Activated B cell treated with CpG ODN at 0.5 μM for 24 hours (primary cell): ENCODE results near the gene MPP7. TPM values are rescaled to one million over a fixed set of nuclear protein-coding genes. Genes with fewer than 3 reads are reported as not detected.

ENCODE experiments used
- ATAC-seq: fragments of 200-7000 bp; cut with Tn5 transposase; one replicate; pipeline ENCODE4 v1.10.0; 2021; ENCODE audit warnings: low read depth, mild to moderate bottlenecking, moderate library complexity
- CTCF ChIA-PET: fragments of 350-600 bp; sonication (Branson Sonifier 250); formaldehyde crosslinking; loops from one replicate; lab custom pipeline; 2021; ENCODE audit warnings: antibody characterized with exemption; lab: Charles Lee
- POLR2A ChIA-PET: fragments of 350-600 bp; sonication (Branson Sonifier 250); formaldehyde crosslinking; loops from one replicate; lab custom pipeline; 2021; ENCODE audit warnings: antibody characterized with exemption; lab: Charles Lee
- DNase-seq: peaks from one replicate; pipeline ENCODE4 v3.0.0; 2022
- H3K27ac Mint-ChIP-seq: one replicate; pipeline ENCODE4 v1.8.0; 2020; ENCODE audit warnings: mixed read lengths
- H3K27me3 Mint-ChIP-seq: one replicate; pipeline ENCODE4 v1.8.0; 2021; ENCODE audit warnings: mixed read lengths
- H3K36me3 Mint-ChIP-seq: one replicate; pipeline ENCODE4 v1.8.0; 2021; ENCODE audit warnings: low read depth, mixed read lengths
- H3K4me1 Mint-ChIP-seq: one replicate; pipeline ENCODE4 v1.8.0; 2021; ENCODE audit warnings: mixed read lengths
- H3K4me3 Mint-ChIP-seq: one replicate; pipeline ENCODE4 v1.8.0; 2020; ENCODE audit warnings: mild to moderate bottlenecking, mixed read lengths
- H3K9me3 Mint-ChIP-seq: one replicate; pipeline ENCODE4 v1.8.0; 2020; ENCODE audit warnings: mixed read lengths
- CTCF ChIP-seq: fragments of 200-600 bp; IDR thresholded peaks from one replicate; pipeline ENCODE4 v1.8.0; 2022; ENCODE audit warnings: antibody characterized with exemption, mild to moderate bottlenecking
- intact Hi-C: fragments of 100-400 bp; cut with micrococcal nuclease; formaldehyde crosslinking; loops from one replicate; pipeline ENCODE4 v1.15.1; 2024
- total RNA-seq: library from RNA; stranded (reverse); gene quantifications from 2 replicates; pipeline ENCODE4 v1.2.3, GENCODE V29; 2022

The MPP7 gene
- total RNA-seq, 1 donor from 2014 or later: 8.3 TPM

GRCh38 chr10:28311104-28311503, 8.2 kb upstream of the MPP7 start:
- peaks cover 6% of the 10 kb centered on the region for H3K4me1 Mint-ChIP-seq
- peaks cover 42% of the 10 kb centered on the region for H3K27me3 Mint-ChIP-seq
- CTCF ChIA-PET: no interaction called here
- no peak overlapping the region for H3K4me3 Mint-ChIP-seq
- H3K36me3 Mint-ChIP-seq: no peaks in the 10 kb centered on the region
- intact Hi-C loops: no loop called here
- peaks cover 7% of the 10 kb centered on the region for H3K9me3 Mint-ChIP-seq
- no peak for DNase-seq
- POLR2A ChIA-PET: interaction anchor here (2.5 kb wide), 1 partner anchor 8 kb away, joined by 8 read pairs; the partner anchor contains the start of gene MPP7
- no peak for ATAC-seq
- TF ChIP-seq CTCF: no peak
- H3K27ac Mint-ChIP-seq: no peak overlapping the region

GRCh38 chr10:28307267-28307666, 4.4 kb upstream of the MPP7 start:
- ATAC-seq (no peak), DNase-seq (no peak)
- H3K27ac Mint-ChIP-seq: no peak overlapping the region
- H3K27me3 Mint-ChIP-seq: peaks cover 60% of the 10 kb centered on the region
- no peak overlapping the region for H3K4me3 Mint-ChIP-seq
- H3K9me3 Mint-ChIP-seq: peaks cover 5% of the 10 kb centered on the region
- H3K36me3 Mint-ChIP-seq: peaks cover 3% of the 10 kb centered on the region
- peaks cover 15% of the 10 kb centered on the region for H3K4me1 Mint-ChIP-seq
- intact Hi-C loops: no loop called here
- POLR2A ChIA-PET: no interaction called here
- CTCF ChIA-PET: no interaction called here
- TF ChIP-seq CTCF: no peak

- intact Hi-C loops: no loop called here
- POLR2A ChIA-PET: interaction anchor here (0.5 kb wide), 1 partner anchor 41 kb away, joined by 4 read pairs; no protein-coding TSS in a partner anchor
- H3K36me3 Mint-ChIP-seq: peaks cover 3% of the 10 kb centered on the region
- H3K27ac Mint-ChIP-seq: no peak overlapping the region
- H3K9me3 Mint-ChIP-seq: no peaks in the 10 kb centered on the region
- peaks cover 50% of the 10 kb centered on the region for H3K27me3 Mint-ChIP-seq
- no peak for TF ChIP-seq CTCF
- peaks cover 24% of the 10 kb centered on the region for H3K4me1 Mint-ChIP-seq
- H3K4me3 Mint-ChIP-seq: no peak overlapping the region
- CTCF ChIA-PET: interaction anchor here (1.9 kb wide), 1 partner anchor 76 kb away, joined by 6 read pairs; no protein-coding TSS in a partner anchor
- no peak for ATAC-seq
- DNase-seq: no peak
These were observed 2.7 kb upstream of the MPP7 start for GRCh38 chr10:28305553-28305952.

GRCh38 chr10:28304032-28304571, 1.2 kb upstream of the MPP7 start:
- H3K27ac Mint-ChIP-seq: no peak overlapping the region
- intact Hi-C loops: loop anchor here (5.0 kb wide), 3 partner anchors 303 to 1147 kb away; partner anchors contain the start of gene MASTL
- H3K4me3 Mint-ChIP-seq: peak overlapping the region; percentile 91
- H3K36me3 Mint-ChIP-seq: peaks cover 3% of the 10 kb centered on the region
- peaks cover 42% of the 10 kb centered on the region for H3K27me3 Mint-ChIP-seq
- no peak for ATAC-seq
- CTCF ChIA-PET: interaction anchor here (1.5 to 4.5 kb wide), 4 partner anchors 26 to 77 kb away, joined by 3 to 87 read pairs (median 13); no protein-coding TSS in a partner anchor
- no peaks in the 10 kb centered on the region for H3K9me3 Mint-ChIP-seq
- no peak for TF ChIP-seq CTCF
- peaks cover 26% of the 10 kb centered on the region for H3K4me1 Mint-ChIP-seq
- POLR2A ChIA-PET: interaction anchor here (0.6 to 2.9 kb wide), 3 partner anchors 8 to 76 kb away, joined by 3 to 38 read pairs (median 8); no protein-coding TSS in a partner anchor
- no peak for DNase-seq

GRCh38 chr10:28302012-28302637, 739 bp downstream of the MPP7 start:
- no peak for ATAC-seq
- H3K27me3 Mint-ChIP-seq: peaks cover 28% of the 10 kb centered on the region
- no peak for TF ChIP-seq CTCF
- no peaks in the 10 kb centered on the region for H3K9me3 Mint-ChIP-seq
- H3K4me3 Mint-ChIP-seq: peak overlapping the region; percentile 78
- intact Hi-C loops: loop anchor here (1.0 to 5.0 kb wide), 6 partner anchors 80 to 1145 kb away; partner anchors contain the start of genes ACBD5, MASTL and RAB18
- H3K4me1 Mint-ChIP-seq: peaks cover 30% of the 10 kb centered on the region
- peaks cover 3% of the 10 kb centered on the region for H3K36me3 Mint-ChIP-seq
- CTCF ChIA-PET: interaction anchor here (0.9 to 4.5 kb wide), 10 partner anchors 11 to 91 kb away, joined by 3 to 87 read pairs (median 6); no protein-coding TSS in a partner anchor
- POLR2A ChIA-PET: interaction anchor here (0.6 to 2.9 kb wide), 15 partner anchors 8 to 1078 kb away, joined by 3 to 38 read pairs (median 7); partner anchors contain the start of genes RAB18 and WAC
- peak overlapping the region; percentile 69 for H3K27ac Mint-ChIP-seq
- DNase-seq: no peak
